HCT116 (cell line): Measurements from ENCODE around the gene CACNA2D3. TPM values are rescaled to one million over a fixed set of nuclear protein-coding genes. Genes with fewer than 3 reads are reported as not detected.

ENCODE experiments used
- ATAC-seq: fragments of 200-7000 bp; cut with Tn5 transposase; 2 replicates; pipeline ENCODE4 v1.9.1; 2020; ENCODE audit warnings: mild to moderate bottlenecking, moderate library complexity
- BruUV-seq: library from RNA; stranded (reverse); fragments of 400-500 nt; replicated peaks from 2 replicates; lab custom pipeline; 2021; lab: Mats Ljungman, UMichigan
- CTCF ChIA-PET: fragments of 300-600 bp; sonication (Branson Sonifier 250); formaldehyde crosslinking; loops from one replicate; lab custom pipeline; 2021; ENCODE audit warnings: antibody characterized with exemption; lab: Charles Lee
- POLR2A ChIA-PET: fragments of 300-600, 350-600 bp; sonication (Branson Sonifier 250); formaldehyde crosslinking; loops from one replicate; lab custom pipeline; 2021; ENCODE audit warnings: antibody characterized with exemption; lab: Charles Lee
- RAD21 ChIA-PET, 2 experiments: fragments of 300-600 bp; sonication (Branson Sonifier 250); formaldehyde crosslinking; loops; one replicate each; lab custom pipeline; 2023; ENCODE audit warnings: low total read pairs in 2 of 2; ENCODE audit not compliant: uncharacterized antibody in 2 of 2, unreplicated experiment in 2 of 2, low non-redundant PET in 1 of 2; lab: Charles Lee
- DNase-seq: peaks from one replicate; pipeline ENCODE4 v3.0.0-alpha.2; 2010; ENCODE audit warnings: low read depth, low spot score
- H2AFZ ChIP-seq: fragments of 200-600 bp; shearing (Covaris generic), sonication (generic); 2 replicates; pipeline ENCODE4 v1.6.1; 2017; ENCODE audit warnings: low read depth, mixed run types, mixed read lengths, antibody characterized with exemption, low read length; ENCODE audit not compliant: poor library complexity, severe bottlenecking
- H3K27ac ChIP-seq: 2 replicates; pipeline ENCODE4 v1.5.1; 2012; ENCODE audit warnings: low read depth, low read length
- H3K27me3 ChIP-seq: fragments of 200-600 bp; sonication (generic); 2 replicates; pipeline ENCODE4 v1.6.1; 2016; ENCODE audit warnings: mixed run types, low read length, mixed read lengths; ENCODE audit not compliant: insufficient read depth
- H3K36me3 ChIP-seq, 2 experiments: fragments of 200-500 bp in 1 of 2; fragments of 200-600 bp in 1 of 2; sonication (Bioruptor generic) in 1 of 2; sonication (generic) in 1 of 2; 2 replicates each; pipeline versions ENCODE4 v1.5.1 to v1.6.1; 2014 to 2016; ENCODE audit warnings: low read length in 2 of 2, inconsistent platforms in 1 of 2, mixed read lengths in 1 of 2, mixed run types in 1 of 2; ENCODE audit not compliant: insufficient read depth in 2 of 2, control insufficient read depth in 1 of 2
- H3K4me1 ChIP-seq, 2 experiments: fragments of 200-600 bp in 1 of 2; sonication (generic) in 1 of 2; 2 replicates each; pipeline versions ENCODE4 v1.5.1 to v1.6.1; 2012 to 2017; ENCODE audit warnings: low read length in 2 of 2, inconsistent platforms in 1 of 2, mild to moderate bottlenecking in 1 of 2, mixed read lengths in 1 of 2, mixed run types in 1 of 2, moderate library complexity in 1 of 2; ENCODE audit not compliant: insufficient read depth in 2 of 2, control insufficient read depth in 1 of 2
- H3K4me2 ChIP-seq: fragments of 200-600 bp; sonication (generic); 2 replicates; pipeline ENCODE4 v1.6.1; 2017; ENCODE audit warnings: mixed run types, low read length, mixed read lengths
- H3K4me3 ChIP-seq, 2 experiments: fragments of 200-600 bp in 1 of 2; sonication (generic) in 1 of 2; replicated peaks in 1 of 2; 2 replicates each; pipeline ENCODE4 v1.5.1; 2011 to 2016; ENCODE audit warnings: low read length in 2 of 2, control low read depth in 1 of 2, low read depth in 1 of 2, mild to moderate bottlenecking in 1 of 2, mixed read lengths in 1 of 2, mixed run types in 1 of 2
- H3K79me2 ChIP-seq: fragments of 200-600 bp; sonication (generic); 2 replicates; pipeline ENCODE4 v1.6.1; 2017; ENCODE audit warnings: mild to moderate bottlenecking, mixed run types, low read length, moderate library complexity, mixed read lengths; ENCODE audit not compliant: insufficient read depth
- H3K9ac ChIP-seq: fragments of 200-600 bp; sonication (generic); 2 replicates; pipeline ENCODE4 v1.6.1; 2016; ENCODE audit warnings: low read length, mixed read lengths
- H3K9me2 ChIP-seq: fragments of 200-600 bp; sonication (generic), shearing (Covaris generic); 2 replicates; pipeline ENCODE4 v1.6.1; 2017; ENCODE audit warnings: mixed run types, mild to moderate bottlenecking, moderate library complexity; ENCODE audit not compliant: insufficient read depth
- H3K9me3 ChIP-seq, 2 experiments: fragments of 200-500 bp in 1 of 2; fragments of 200-600 bp in 1 of 2; sonication (Bioruptor generic) in 1 of 2; sonication (generic) in 1 of 2; 2 replicates each; pipeline ENCODE4 v1.6.1; 2014 to 2017; ENCODE audit warnings: low read length in 2 of 2, mixed read lengths in 2 of 2, inconsistent platforms in 1 of 2, low read depth in 1 of 2, mild to moderate bottlenecking in 1 of 2, mixed run types in 1 of 2, moderate library complexity in 1 of 2; ENCODE audit not compliant: control insufficient read depth in 1 of 2, insufficient read depth in 1 of 2
- H4K20me1 ChIP-seq: fragments of 200-600 bp; sonication (generic), shearing (Covaris generic); 2 replicates; pipeline ENCODE4 v1.6.1; 2017; ENCODE audit warnings: mixed run types, mild to moderate bottlenecking, moderate library complexity; ENCODE audit not compliant: insufficient read depth
- CEBPB ChIP-seq: IDR thresholded peaks from 2 replicates; pipeline ENCODE4 v1.6.1; 2012; ENCODE audit warnings: low read depth
- CTCF ChIP-seq, 3 experiments: fragments of 200-600 bp in 1 of 3; sonication (generic) in 1 of 3; IDR thresholded peaks in 2 of 3; conservative IDR thresholded peaks in 1 of 3; 2 replicates each; pipeline ENCODE4 v1.5.1; 2012 to 2017; ENCODE audit warnings: low read depth in 2 of 3, low read length in 2 of 3, antibody characterized with exemption in 1 of 3, borderline replicate concordance in 1 of 3, control low read depth in 1 of 3, mild to moderate bottlenecking in 1 of 3, mixed read lengths in 1 of 3, mixed run types in 1 of 3, moderate library complexity in 1 of 3; ENCODE audit not compliant: insufficient read depth in 1 of 3
- EGR1 ChIP-seq: IDR thresholded peaks from 2 replicates; pipeline ENCODE4 v1.6.1; 2012; ENCODE audit warnings: low read depth
- ELF1 ChIP-seq: IDR thresholded peaks from 2 replicates; pipeline ENCODE4 v1.6.1; 2012; ENCODE audit warnings: low read depth, borderline replicate concordance
- EZH2 ChIP-seq: fragments of 200-600 bp; sonication (generic); IDR thresholded peaks from 2 replicates; pipeline ENCODE4 v1.6.1; 2017; ENCODE audit warnings: antibody characterized with exemption, mixed run types
- POLR2AphosphoS5 ChIP-seq: IDR thresholded peaks from 2 replicates; pipeline ENCODE4 v1.6.1; 2011; ENCODE audit warnings: mild to moderate bottlenecking, low read depth, low read length, moderate library complexity
- RAD21 ChIP-seq: IDR thresholded peaks from 2 replicates; pipeline ENCODE4 v1.6.1; 2012; ENCODE audit warnings: low read depth, mild to moderate bottlenecking
- REST ChIP-seq: IDR thresholded peaks from 2 replicates; pipeline ENCODE4 v1.6.1; 2012; ENCODE audit warnings: low read depth
- SIN3A ChIP-seq: IDR thresholded peaks from 2 replicates; pipeline ENCODE4 v1.6.1; 2012; ENCODE audit warnings: low read depth
- SP1 ChIP-seq: IDR thresholded peaks from 2 replicates; pipeline ENCODE4 v1.6.1; 2012; ENCODE audit warnings: low read depth
- SRF ChIP-seq: IDR thresholded peaks from 2 replicates; pipeline ENCODE4 v1.6.1; 2012; ENCODE audit warnings: low read depth
- TCF7L2 ChIP-seq: IDR thresholded peaks from 2 replicates; pipeline ENCODE4 v1.7.0; 2011; ENCODE audit warnings: borderline replicate concordance, inconsistent platforms; ENCODE audit not compliant: insufficient read depth, insufficient read length; ENCODE audit errors: extremely low read depth
- ZBTB33 ChIP-seq: IDR thresholded peaks from 2 replicates; pipeline ENCODE4 v1.6.1; 2011; ENCODE audit warnings: mild to moderate bottlenecking, low read length, moderate library complexity; ENCODE audit not compliant: insufficient replicate concordance; ENCODE audit errors: extremely low read depth
- ZFX ChIP-seq: fragments of 450-650 bp; IDR thresholded peaks from 2 replicates; pipeline ENCODE4 v1.6.1; 2017
- intact Hi-C: fragments of 100-400 bp; cut with micrococcal nuclease; formaldehyde crosslinking; loops from 2 replicates; pipeline ENCODE4 v1.10.0; 2022
- total RNA-seq: library from RNA; stranded (reverse); gene quantifications from one replicate; pipeline ENCODE4 v1.2.1, GENCODE V29; 2021; ENCODE audit not compliant: unreplicated experiment

CACNA2D3 gene
- total RNA-seq, 1 experiment from 2014 or later: 0.20 TPM

GRCh38 chr3:54800478-54800877, 678.1 kb downstream of the CACNA2D3 start:
- no peak overlapping the region for H3K9ac ChIP-seq
- ChIA-PET RAD21 (no interaction called here), POLR2A (no interaction called here)
- DNase-seq: no peak
- BruUV-seq: no TSS peak
- H3K27me3 ChIP-seq: no peaks in the 10 kb centered on the region
- no peak overlapping the region for H3K4me3 ChIP-seq
- no peak for TF ChIP-seq CEBPB
- TF ChIP-seq TCF7L2: no peak
- TF ChIP-seq EGR1: no peak
- no peak for TF ChIP-seq SIN3A
- TF ChIP-seq ZBTB33: no peak
- TF ChIP-seq REST: no peak
- TF ChIP-seq SP1: no peak
- no peak for TF ChIP-seq CTCF (IDR thresholded peaks at IDR 0.05 in 2 of 3, conservative IDR thresholded peaks at IDR 0.05 in 1 of 3; ENCODE audit: borderline replicate concordance in 1 of 3, insufficient read depth in 1 of 3, low read depth in 2 of 3, low read length in 2 of 3)
- no peak for TF ChIP-seq POLR2AphosphoS5
- no peak for TF ChIP-seq ZFX
- TF ChIP-seq EZH2: no peak
- no peak for TF ChIP-seq RAD21
- TF ChIP-seq SRF: no peak
- no peak for TF ChIP-seq ELF1
- TF ChIP-seq, all 23 proteins: peak for 0
- Histone ChIP-seq H3K9me2 (no peaks in the 10 kb centered on the region), H3K79me2 (no peaks in the 10 kb centered on the region), H4K20me1 (no peaks in the 10 kb centered on the region), H3K4me1 (no peaks in the 10 kb centered on the region), H3K9me3 (no peaks in the 10 kb centered on the region; a peak in 2 of 4 replicates), H3K27ac (no peak overlapping the region), H3K4me2 (no peak overlapping the region), H2AFZ (no peak overlapping the region), H3K36me3 (no peaks in the 10 kb centered on the region)
- intact Hi-C loops: no loop called here
- CTCF ChIA-PET: no interaction called here
- no peak for ATAC-seq
